NCI-H1105 treated with DMSO at 0.1 percent for 48 hours (cell line): Measurements from ENCODE around the gene RTN4RL2.

ENCODE experiments used
- DNase-seq: peaks from one replicate; lab custom pipeline; 2025; lab: John Stamatoyannopoulos, UW

RTN4RL2 gene

GRCh38 chr11:57460022-57460757, at the start of gene RTN4RL2:
Gene RTN4RL2 (plus strand): TSS chr11:57460528. CDS start chr11:57460866, 338 bp downstream.
- peak; percentile 50 for DNase-seq

- no peak for DNase-seq
Measured at GRCh38 chr11:57413681-57414080, 46.6 kb upstream of the RTN4RL2 start.

GRCh38 chr11:57414612-57415212, 45.6 kb upstream of the RTN4RL2 start:
- DNase-seq: no peak

GRCh38 chr11:57416436-57416835, 43.9 kb upstream of the RTN4RL2 start:
- DNase-seq: no peak

GRCh38 chr11:57417056-57417455, 43.3 kb upstream of the RTN4RL2 start:
- DNase-seq: no peak

- no peak for DNase-seq
Measured at GRCh38 chr11:57418131-57418530, 42.2 kb upstream of the RTN4RL2 start.

- DNase-seq: no peak
Measured at GRCh38 chr11:57419146-57419545, 41.2 kb upstream of the RTN4RL2 start.

- no peak for DNase-seq
Measured at GRCh38 chr11:57421066-57421465, 39.3 kb upstream of the RTN4RL2 start.

GRCh38 chr11:57421805-57422204, 38.5 kb upstream of the RTN4RL2 start:
- no peak for DNase-seq

- DNase-seq: no peak
Measured at GRCh38 chr11:57422669-57423068, 37.7 kb upstream of the RTN4RL2 start.

GRCh38 chr11:57424137-57424791, 36.1 kb upstream of the RTN4RL2 start:
- no peak for DNase-seq

GRCh38 chr11:57424792-57425564, 35.4 kb upstream of the RTN4RL2 start:
- no peak for DNase-seq

GRCh38 chr11:57425565-57426438, 34.5 kb upstream of the RTN4RL2 start:
- DNase-seq: no peak

- no peak for DNase-seq
Measured at GRCh38 chr11:57426439-57426928, 33.8 kb upstream of the RTN4RL2 start.

- DNase-seq: no peak
Measured at GRCh38 chr11:57426929-57427726, 33.2 kb upstream of the RTN4RL2 start, which contains the start of gene SLC43A3. Gene SLC43A3 (minus strand): TSS chr11:57427121. CDS start chr11:57426172, 949 bp downstream.

GRCh38 chr11:57427727-57428082, 32.6 kb upstream of the RTN4RL2 start:
- no peak for DNase-seq

- DNase-seq: no peak
Measured at GRCh38 chr11:57428643-57429042, 31.7 kb upstream of the RTN4RL2 start.

- DNase-seq: peak; percentile 32
Measured at GRCh38 chr11:57429946-57430345, 30.4 kb upstream of the RTN4RL2 start.

GRCh38 chr11:57430952-57431351, 29.4 kb upstream of the RTN4RL2 start:
- no peak for DNase-seq

- no peak for DNase-seq
Measured at GRCh38 chr11:57432149-57432561, 28.2 kb upstream of the RTN4RL2 start.
